Measurements from ENCODE around the gene DLAT.
"Not testable (repeated sequence)": the region's sequence is repeated elsewhere in the genome, so short reads cannot be mapped to it uniquely, and the experiment has no call there.

The DLAT gene

GRCh38 chr11:112050721-112051120 lies 25.5 kb downstream of the DLAT start:
- no peak for DNase-seq (ENCODE audit: low spot score)

GRCh38 chr11:112051768-112052167 lies 26.6 kb downstream of the DLAT start:
- DNase-seq (ENCODE audit: low spot score), result no peak

GRCh38 chr11:112057170-112057569 lies 32.0 kb downstream of the DLAT start:
- DNase-seq (ENCODE audit: low spot score), result peak; percentile 72

GRCh38 chr11:112058103-112058502 lies 32.9 kb downstream of the DLAT start:
- DNase-seq (ENCODE audit: low spot score), result no peak

GRCh38 chr11:112062923-112063322 lies 37.7 kb downstream of the DLAT start:
- DNase-seq (ENCODE audit: low spot score), result no peak

- DNase-seq (ENCODE audit: low spot score), result peak; percentile 82
These were observed 49.0 kb downstream of the DLAT start, which contains the start of the genes NKAPD1 and PIH1D2 for GRCh38 chr11:112073941-112074811. TSS of gene NKAPD1 (plus strand) at chr11:112074299. CDS start at chr11:112075575, 1,276 bp downstream. TSS of gene PIH1D2 (minus strand) at chr11:112074017. CDS start at chr11:112073174, 843 bp downstream.

GRCh38 chr11:112082729-112083128 lies 57.5 kb downstream of the DLAT start:
- DNase-seq (ENCODE audit: low spot score), result peak; percentile 82

- peak; percentile 47 for DNase-seq (ENCODE audit: low spot score)
These were observed 60.7 kb downstream of the DLAT start for GRCh38 chr11:112085822-112086421.

GRCh38 chr11:112086422-112087191 lies 61.4 kb downstream of the DLAT start, which contains the start of the genes SDHD and TIMM8B:
TSS of gene SDHD (plus strand) at chr11:112086873. CDS start at chr11:112086908, 35 bp downstream.
TSS of gene TIMM8B (minus strand) at chr11:112086756. CDS start at chr11:112086723, 33 bp downstream.
- DNase-seq (ENCODE audit: low spot score), result peak; percentile 98

GRCh38 chr11:112087212-112087611 lies 62.0 kb downstream of the DLAT start:
- DNase-seq (ENCODE audit: low spot score), result no peak

- DNase-seq (ENCODE audit: low spot score), result not testable (repeated sequence)
These were observed 70.1 kb downstream of the DLAT start for GRCh38 chr11:112095302-112095701.

- DNase-seq (ENCODE audit: low spot score), result no peak
These were observed 71.0 kb downstream of the DLAT start for GRCh38 chr11:112096194-112096593.

GRCh38 chr11:112097734-112098528 lies 72.7 kb downstream of the DLAT start:
- DNase-seq (ENCODE audit: low spot score), result no peak

GRCh38 chr11:112100462-112100861 lies 75.3 kb downstream of the DLAT start:
- no peak for DNase-seq (ENCODE audit: low spot score)

GRCh38 chr11:112103446-112103845 lies 78.2 kb downstream of the DLAT start:
- no peak for DNase-seq (ENCODE audit: low spot score)

- no peak for DNase-seq (ENCODE audit: low spot score)
These were observed 80.9 kb downstream of the DLAT start for GRCh38 chr11:112106070-112106469.

Measured in activated CD4-positive, alpha-beta T cell treated with anti-CD3 and anti-CD28 coated beads, Interleukin-2, Interleukin-4, amounts not matched to agents 100 ng/mL and 50 ng/mL, durations not matched to agents 16 hours and 8 hours (primary cell).